ENCODE measurements around the gene LRRC59. TPM values are rescaled to one million over a fixed set of nuclear protein-coding genes. Genes with fewer than 3 reads are reported as not detected.
A peak's percentile ranks its signal among the peaks of the same experiment; 100 is the strongest.

Gene LRRC59
- total and polyA plus RNA-seq, 2 of the 13 experiments (the other 11 are each of a cell fraction or from before 2014, with no cell fraction given): 87.3 to 222 TPM

- TF ChIP-seq NFE2L1 (CRISPR knock-in tag; IDR thresholded peaks at IDR 0.05; ENCODE audit: borderline replicate concordance) (no peak), ZZZ3 (CRISPR knock-in tag; IDR thresholded peaks at IDR 0.05; ENCODE audit: borderline replicate concordance) (no peak), MIER2 (CRISPR knock-in tag; IDR thresholded peaks at IDR 0.05) (no peak), ZNF513 (CRISPR knock-in tag; conservative IDR thresholded peaks at IDR 0.05) (no peak), NR1H2 (CRISPR knock-in tag; IDR thresholded peaks at IDR 0.05; ENCODE audit: borderline replicate concordance, low read depth) (no peak), ATRX (CRISPR knock-in tag; IDR thresholded peaks at IDR 0.05; ENCODE audit: borderline replicate concordance) (no peak), MTA3 (CRISPR knock-in tag; IDR thresholded peaks at IDR 0.05) (no peak), DPF2 (CRISPR knock-in tag; IDR thresholded peaks at IDR 0.05; ENCODE audit: borderline replicate concordance, low read depth) (peak; percentile 79), GATA4 (IDR thresholded peaks at IDR 0.05; ENCODE audit: borderline replicate concordance, low read depth) (no peak), PBX2 (CRISPR knock-in tag; IDR thresholded peaks at IDR 0.05) (peak; percentile 80), ZNF879 (CRISPR knock-in tag; IDR thresholded peaks at IDR 0.05) (no peak), NCOA2 (CRISPR knock-in tag; IDR thresholded peaks at IDR 0.05) (peak; percentile 87)
Observed at GRCh38 chr17:50423553-50424159, 26.3 kb upstream of the LRRC59 start (continued).

Data from HepG2 (cell line).